Measurements from ENCODE around the gene CCT3. TPM values are rescaled to one million over a fixed set of nuclear protein-coding genes. Genes with fewer than 3 reads are reported as not detected.
"Not testable (repeated sequence)": the region's sequence is repeated elsewhere in the genome, so short reads cannot be mapped to it uniquely, and the experiment has no call there.

CCT3 gene
- total and polyA plus RNA-seq, 10 donors: 73.7 to 129 (median 105) TPM

GRCh38 chr1:156346636-156347035 lies 8.5 kb upstream of the CCT3 start:
- intact Hi-C loops (cut with DNase I; ENCODE audit: low total_unique reads): no loop called here
- H3K4me3 ChIP-seq: no peak overlapping the region
- TF ChIP-seq CTCF (IDR thresholded peaks at IDR 0.05 in 8 of 11, conservative IDR thresholded peaks at IDR 0.05 in 3 of 11): no peak
- no peak for TF ChIP-seq POLR2AphosphoS5 (IDR thresholded peaks at IDR 0.05)
- TF ChIP-seq POLR2A (IDR thresholded peaks at IDR 0.05): no peak
- H3K9me3 ChIP-seq: no peaks in the 10 kb centered on the region
- no peak for DNase-seq
- peaks cover 0 to 10% (median 0%) of the 10 kb centered on the region in 7 donors for H3K27me3 ChIP-seq (replicated peaks in 1 of 7)
- WGBS, 5 donors: 61 to 89% (median 70%) methylated on average over 2 of the region's 2 CpGs
- H3K4me1 ChIP-seq: no peaks in the 10 kb centered on the region
- no peaks in the 10 kb centered on the region for H3K36me3 ChIP-seq
- no peak overlapping the region for H3K27ac ChIP-seq

GRCh38 chr1:156346035-156346434 lies 7.9 kb upstream of the CCT3 start:
- H3K36me3 ChIP-seq; DNase-seq; intact Hi-C loops (cut with DNase I; ENCODE audit: low total_unique reads); H3K4me1 ChIP-seq; H3K9me3 ChIP-seq; H3K4me3 ChIP-seq; H3K27ac ChIP-seq: not testable (repeated sequence)
- H3K27me3 ChIP-seq (replicated peaks in 1 of 7): peaks cover 0 to 10% (median 0%) of the 10 kb centered on the region in 7 donors
- WGBS, 5 donors: 82 to 100% (median 86%) methylated on average over 2 of the region's 2 CpGs

- no peaks in the 10 kb centered on the region for H3K36me3 ChIP-seq
- H3K27me3 ChIP-seq (replicated peaks in 1 of 7): peaks cover 0 to 10% (median 0%) of the 10 kb centered on the region in 7 donors
- intact Hi-C loops (cut with DNase I; ENCODE audit: low total_unique reads): no loop called here
- 69 to 73% (median 70%) methylated on average over 3 of the region's 3 CpGs for WGBS, 5 donors
- H3K4me3 ChIP-seq: no peak overlapping the region
- H3K27ac ChIP-seq: no peak overlapping the region
- TF ChIP-seq CTCF (IDR thresholded peaks at IDR 0.05 in 8 of 11, conservative IDR thresholded peaks at IDR 0.05 in 3 of 11) (no peak), POLR2A (IDR thresholded peaks at IDR 0.05) (no peak), POLR2AphosphoS5 (IDR thresholded peaks at IDR 0.05) (no peak)
- H3K4me1 ChIP-seq: peaks cover 0 to 1% (median 0%) of the 10 kb centered on the region in 6 donors
- no peak for DNase-seq
- H3K9me3 ChIP-seq: no peaks in the 10 kb centered on the region
Observed at GRCh38 chr1:156344409-156344808, 6.3 kb upstream of the CCT3 start.

GRCh38 chr1:156342166-156342955 lies 4.3 kb upstream of the CCT3 start:
- no peak overlapping the region for H3K4me3 ChIP-seq
- intact Hi-C loops (cut with DNase I; ENCODE audit: low total_unique reads): no loop called here
- peaks cover 0 to 10% (median 0%) of the 10 kb centered on the region in 7 donors for H3K27me3 ChIP-seq (replicated peaks in 1 of 7)
- H3K9me3 ChIP-seq: no peaks in the 10 kb centered on the region
- TF ChIP-seq POLR2A (IDR thresholded peaks at IDR 0.05) (no peak), POLR2AphosphoS5 (IDR thresholded peaks at IDR 0.05) (no peak), CTCF (IDR thresholded peaks at IDR 0.05 in 8 of 11, conservative IDR thresholded peaks at IDR 0.05 in 3 of 11) (no peak)
- WGBS, 5 donors: 83 to 97% (median 94%) methylated on average over 1 of the region's 1 CpG
- no peaks in the 10 kb centered on the region for H3K36me3 ChIP-seq
- H3K27ac ChIP-seq: no peak overlapping the region
- no peak for DNase-seq
- peaks cover 0 to 8% (median 4%) of the 10 kb centered on the region in 6 donors for H3K4me1 ChIP-seq
